HG03175 (cell line): ENCODE data around the gene OLFML3.
"Not testable (repeated sequence)": the region's sequence is repeated elsewhere in the genome, so short reads cannot be mapped to it uniquely, and the experiment has no call there.

Source experiments
- ATAC-seq: cut with Tn5 transposase; IDR thresholded peaks from one replicate; pipeline ENCODE4 v1.9.1; 2021; ENCODE audit warnings: mild to moderate bottlenecking, moderate library complexity; ENCODE audit not compliant: unreplicated experiment

Gene OLFML3

DNA sequence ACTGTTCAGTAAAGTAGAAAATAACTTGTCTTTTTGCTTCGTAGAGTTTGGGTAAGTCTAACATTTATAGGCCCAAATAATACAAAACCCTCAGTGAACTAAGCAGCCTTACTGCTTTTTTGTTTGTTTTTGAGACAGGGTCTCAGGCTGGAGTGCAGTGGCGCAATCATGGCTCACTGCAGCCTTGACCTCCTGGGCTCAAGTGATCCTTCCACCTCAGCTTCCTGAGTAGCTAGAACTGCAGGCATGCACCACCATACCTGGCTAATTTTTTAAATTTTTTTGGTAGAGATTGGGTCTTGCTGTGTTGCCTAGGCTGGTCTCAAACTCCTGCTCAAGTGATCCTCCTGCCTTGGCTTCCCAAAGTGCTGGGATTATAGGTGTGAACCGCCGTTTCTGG, 31.1 kb upstream of the OLFML3 start:
- ATAC-seq = not testable (repeated sequence)

- no peak for ATAC-seq
These were observed 30.3 kb upstream of the OLFML3 start for GRCh38 chr1:113949007-113949406.

DNA sequence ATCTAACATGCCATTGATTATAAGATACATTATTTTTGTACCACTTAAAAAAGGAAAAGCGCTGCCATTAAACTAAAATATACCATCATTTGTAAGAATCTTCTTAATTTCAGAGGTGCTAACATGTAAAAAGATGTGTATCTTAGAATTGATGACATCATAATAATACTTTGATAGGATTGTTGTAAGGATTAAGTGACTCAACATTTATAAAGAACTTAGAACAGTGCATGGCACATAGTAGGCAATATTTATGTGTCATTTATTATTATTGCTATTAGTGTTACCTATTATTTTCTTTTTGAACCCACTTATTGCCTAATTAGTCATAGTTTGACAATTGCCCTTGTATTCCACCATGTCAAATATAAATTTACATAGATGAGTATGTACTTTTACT, 28.4 kb upstream of the OLFML3 start:
- no peak for ATAC-seq

DNA sequence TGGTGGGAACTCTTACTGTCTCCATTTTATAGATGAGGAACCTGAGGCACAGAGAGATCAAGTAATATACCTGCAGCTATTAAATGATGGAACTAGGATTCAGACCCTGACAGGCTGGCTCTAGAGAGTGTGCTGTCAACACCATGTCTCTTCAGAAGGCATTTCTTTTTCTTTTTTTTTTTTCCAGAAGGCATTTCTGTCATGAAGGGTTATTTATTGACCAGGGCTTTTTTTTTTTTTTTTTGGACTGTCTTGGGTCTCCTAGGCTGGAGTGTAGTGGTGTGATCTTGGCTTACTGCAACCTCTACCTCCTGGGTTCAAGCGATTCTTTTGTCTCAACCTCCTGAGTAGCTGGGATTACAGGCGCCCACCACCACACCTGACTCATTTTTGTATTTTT, 27.6 kb upstream of the OLFML3 start:
- ATAC-seq = no peak

GRCh38 chr1:113957984-113958383, 21.3 kb upstream of the OLFML3 start:
- no peak for ATAC-seq

DNA sequence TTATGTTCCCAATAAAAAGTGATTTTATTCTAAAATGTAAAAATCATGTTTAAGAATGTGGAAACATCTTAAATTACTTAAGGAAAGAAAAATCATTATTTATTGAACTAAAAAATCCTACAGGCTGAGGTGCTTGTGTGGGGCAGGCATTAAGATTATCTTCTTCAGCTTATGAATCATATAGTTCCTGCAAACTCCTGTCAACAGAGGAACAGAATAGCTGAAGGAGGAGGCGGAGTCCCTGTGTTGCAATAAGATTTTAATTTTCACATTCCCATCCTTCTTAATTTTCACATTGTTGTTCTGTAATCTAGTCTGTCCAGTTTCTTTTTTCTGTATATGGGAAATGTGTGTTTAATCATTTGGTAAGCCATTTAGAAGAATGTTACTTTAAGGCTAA, 20.6 kb upstream of the OLFML3 start:
- ATAC-seq = no peak

DNA sequence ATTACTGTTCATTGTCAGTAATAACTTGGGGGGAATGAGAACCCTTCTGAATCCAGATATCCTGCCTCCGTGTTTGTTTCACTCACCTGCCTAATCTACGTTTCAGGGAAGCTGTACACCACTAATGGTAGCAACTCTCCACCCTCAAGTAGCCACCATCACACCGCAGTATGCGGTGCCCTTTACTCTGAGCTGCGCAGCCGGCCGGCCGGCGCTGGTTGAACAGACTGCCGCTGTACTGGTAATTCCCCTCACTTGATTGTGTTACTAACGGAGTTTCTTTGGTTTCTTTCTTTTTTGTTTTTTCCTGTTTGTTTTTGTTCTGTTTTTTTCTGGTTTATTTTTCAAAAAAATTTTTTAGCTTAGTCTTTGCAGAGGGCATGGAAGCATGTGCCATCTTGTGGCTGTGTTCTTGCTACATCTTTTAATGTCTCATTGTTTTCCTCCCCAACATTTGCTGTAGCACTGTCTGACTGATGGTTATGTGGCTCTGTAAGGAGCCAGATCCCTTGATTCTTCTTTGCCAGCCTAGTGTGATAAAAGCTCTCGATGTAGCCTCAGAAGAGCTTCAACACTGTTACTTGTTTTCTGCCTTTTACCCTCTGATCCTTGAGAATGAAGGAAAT, 15.9 kb upstream of the OLFML3 start:
- no peak for ATAC-seq

GRCh38 chr1:113965703-113966412, 13.4 kb upstream of the OLFML3 start:
- ATAC-seq = no peak

DNA sequence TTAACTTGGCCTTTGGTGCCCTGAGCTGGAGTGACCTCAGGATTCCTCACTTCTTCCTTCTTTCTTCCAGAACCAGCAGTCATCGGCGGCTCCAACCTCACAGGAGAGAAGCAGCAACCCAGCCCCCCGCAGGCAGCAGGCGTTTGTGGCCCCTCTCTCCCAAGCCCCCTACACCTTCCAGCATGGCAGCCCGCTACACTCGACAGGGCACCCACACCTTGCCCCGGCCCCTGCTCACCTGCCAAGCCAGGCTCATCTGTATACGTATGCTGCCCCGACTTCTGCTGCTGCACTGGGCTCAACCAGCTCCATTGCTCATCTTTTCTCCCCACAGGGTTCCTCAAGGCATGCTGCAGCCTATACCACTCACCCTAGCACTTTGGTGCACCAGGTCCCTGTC, 6.3 kb upstream of the OLFML3 start:
- no peak for ATAC-seq

DNA sequence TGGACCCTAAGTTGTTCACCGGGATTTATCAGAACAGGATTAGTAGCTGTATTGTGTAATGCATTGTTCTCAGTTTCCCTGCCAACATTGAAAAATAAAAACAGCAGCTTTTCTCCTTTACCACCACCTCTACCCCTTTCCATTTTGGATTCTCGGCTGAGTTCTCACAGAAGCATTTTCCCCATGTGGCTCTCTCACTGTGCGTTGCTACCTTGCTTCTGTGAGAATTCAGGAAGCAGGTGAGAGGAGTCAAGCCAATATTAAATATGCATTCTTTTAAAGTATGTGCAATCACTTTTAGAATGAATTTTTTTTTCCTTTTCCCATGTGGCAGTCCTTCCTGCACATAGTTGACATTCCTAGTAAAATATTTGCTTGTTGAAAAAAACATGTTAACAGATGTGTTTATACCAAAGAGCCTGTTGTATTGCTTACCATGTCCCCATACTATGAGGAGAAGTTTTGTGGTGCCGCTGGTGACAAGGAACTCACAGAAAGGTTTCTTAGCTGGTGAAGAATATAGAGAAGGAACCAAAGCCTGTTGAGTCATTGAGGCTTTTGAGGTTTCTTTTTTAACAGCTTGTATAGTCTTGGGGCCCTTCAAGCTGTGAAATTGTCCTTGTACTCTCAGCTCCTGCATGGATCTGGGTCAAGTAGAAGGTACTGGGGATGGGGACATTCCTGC, 3.9 kb upstream of the OLFML3 start:
- ATAC-seq = no peak

DNA sequence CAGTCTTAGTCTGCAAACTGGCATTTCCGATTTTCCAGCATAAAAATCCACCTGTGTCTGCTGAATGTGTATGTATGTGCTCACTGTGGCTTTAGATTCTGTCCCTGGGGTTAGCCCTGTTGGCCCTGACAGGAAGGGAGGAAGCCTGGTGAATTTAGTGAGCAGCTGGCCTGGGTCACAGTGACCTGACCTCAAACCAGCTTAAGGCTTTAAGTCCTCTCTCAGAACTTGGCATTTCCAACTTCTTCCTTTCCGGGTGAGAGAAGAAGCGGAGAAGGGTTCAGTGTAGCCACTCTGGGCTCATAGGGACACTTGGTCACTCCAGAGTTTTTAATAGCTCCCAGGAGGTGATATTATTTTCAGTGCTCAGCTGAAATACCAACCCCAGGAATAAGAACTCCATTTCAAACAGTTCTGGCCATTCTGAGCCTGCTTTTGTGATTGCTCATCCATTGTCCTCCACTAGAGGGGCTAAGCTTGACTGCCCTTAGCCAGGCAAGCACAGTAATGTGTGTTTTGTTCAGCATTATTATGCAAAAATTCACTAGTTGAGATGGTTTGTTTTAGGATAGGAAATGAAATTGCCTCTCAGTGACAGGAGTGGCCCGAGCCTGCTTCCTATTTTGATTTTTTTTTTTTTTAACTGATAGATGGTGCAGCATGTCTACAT, 2.5 kb upstream of the OLFML3 start:
- no peak for ATAC-seq

DNA sequence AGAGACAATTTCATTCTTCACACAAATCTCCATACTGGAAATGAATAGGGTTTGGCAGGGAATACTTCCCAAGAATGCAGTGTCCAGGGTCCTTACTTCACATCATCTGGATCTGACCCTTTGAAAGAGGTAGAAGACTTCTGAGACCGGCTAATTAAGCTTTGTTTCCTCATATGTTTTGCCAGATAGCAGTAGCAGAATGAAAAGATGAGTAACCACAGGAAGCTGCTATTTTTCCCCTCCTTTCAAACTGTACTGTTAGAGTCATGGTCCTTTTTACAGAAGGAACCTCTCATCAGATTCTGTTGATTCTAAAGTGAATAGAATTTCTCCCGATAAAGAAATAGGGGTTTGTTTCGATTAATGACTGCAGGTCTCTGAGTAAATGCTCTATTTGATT, 1.4 kb upstream of the OLFML3 start:
- ATAC-seq = no peak

DNA sequence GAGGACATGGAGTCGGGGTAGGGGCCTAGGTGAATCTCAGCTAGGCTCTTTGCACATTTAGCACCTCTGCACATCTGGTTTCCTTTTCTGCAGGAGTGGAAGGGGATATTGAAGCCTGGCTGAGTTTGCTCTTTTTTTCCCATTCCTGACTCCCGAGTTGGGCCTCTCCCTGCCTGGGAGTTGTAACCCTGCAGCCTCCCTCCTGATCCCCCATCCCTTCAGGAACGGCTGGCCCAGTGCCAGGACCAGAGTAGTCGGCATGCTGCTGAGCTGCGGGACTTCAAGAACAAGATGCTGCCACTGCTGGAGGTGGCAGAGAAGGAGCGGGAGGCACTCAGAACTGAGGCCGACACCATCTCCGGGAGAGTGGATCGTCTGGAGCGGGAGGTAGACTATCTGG, 836 bp downstream of the OLFML3 start:
- ATAC-seq = no peak

GRCh38 chr1:113981962-113982931, 3.0 kb downstream of the OLFML3 start:
- ATAC-seq = no peak

- ATAC-seq = no peak
These were observed 3.7 kb downstream of the OLFML3 start for GRCh38 chr1:113982949-113983348.

DNA sequence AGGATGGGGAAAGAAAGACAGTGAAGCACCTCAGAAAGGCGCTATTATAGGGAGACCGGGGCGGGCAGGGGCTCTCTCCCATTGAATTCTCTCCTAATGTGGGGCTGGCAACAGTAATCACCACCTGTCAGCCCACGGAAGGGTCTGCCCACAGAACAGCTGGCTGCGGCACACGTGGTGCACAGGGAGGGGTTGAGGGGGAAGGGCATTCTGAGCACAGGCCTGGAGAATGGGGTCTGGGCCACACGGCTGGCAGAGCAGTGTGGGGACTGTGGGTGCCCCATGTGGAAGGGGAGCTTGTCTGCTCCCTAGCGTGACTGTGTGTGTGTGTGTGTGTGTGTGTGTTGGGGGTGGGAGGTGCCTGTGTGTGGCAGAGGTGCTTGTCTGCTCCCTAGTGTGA, 4.1 kb downstream of the OLFML3 start:
- no peak for ATAC-seq

DNA sequence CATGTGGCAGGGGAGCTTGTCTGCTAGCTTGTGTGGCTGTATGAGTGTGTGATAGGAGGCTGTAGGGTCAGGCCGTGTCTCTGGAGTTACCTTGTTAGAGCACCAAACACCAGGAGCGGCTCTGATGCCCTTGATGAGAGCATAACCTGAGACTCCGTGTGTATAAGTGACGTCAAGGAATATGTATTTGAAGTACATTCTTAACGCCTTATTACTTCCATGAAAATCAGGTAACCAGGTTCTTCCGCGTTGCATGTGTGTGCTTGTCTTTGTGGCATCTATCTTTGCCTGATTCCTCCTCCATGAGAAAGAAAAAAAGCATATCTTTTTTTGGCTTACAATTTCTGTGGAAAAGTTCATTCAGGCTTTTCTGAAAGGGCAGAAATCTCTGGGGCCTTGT, 4.6 kb downstream of the OLFML3 start:
- ATAC-seq = no peak

DNA sequence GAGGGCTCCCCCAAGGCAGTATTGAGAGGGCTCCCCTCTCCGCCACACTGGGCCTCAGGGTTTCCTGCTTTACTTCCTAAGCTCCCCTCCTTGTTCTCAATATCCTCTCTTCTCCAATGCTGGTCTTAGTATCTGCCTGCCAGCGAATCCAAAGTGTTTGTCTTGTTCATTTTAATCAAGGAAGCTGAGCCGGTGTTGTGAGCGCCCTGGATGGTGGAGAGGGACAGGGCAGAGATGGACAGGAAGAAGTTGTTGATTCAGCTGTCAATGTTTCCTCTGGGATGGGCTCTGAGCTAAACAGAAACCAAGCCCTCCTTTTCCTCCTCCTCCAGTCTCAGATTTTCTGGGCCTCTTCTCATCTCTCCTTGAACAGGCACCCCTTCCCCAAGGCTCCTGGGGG, 5.4 kb downstream of the OLFML3 start:
- no peak for ATAC-seq

DNA sequence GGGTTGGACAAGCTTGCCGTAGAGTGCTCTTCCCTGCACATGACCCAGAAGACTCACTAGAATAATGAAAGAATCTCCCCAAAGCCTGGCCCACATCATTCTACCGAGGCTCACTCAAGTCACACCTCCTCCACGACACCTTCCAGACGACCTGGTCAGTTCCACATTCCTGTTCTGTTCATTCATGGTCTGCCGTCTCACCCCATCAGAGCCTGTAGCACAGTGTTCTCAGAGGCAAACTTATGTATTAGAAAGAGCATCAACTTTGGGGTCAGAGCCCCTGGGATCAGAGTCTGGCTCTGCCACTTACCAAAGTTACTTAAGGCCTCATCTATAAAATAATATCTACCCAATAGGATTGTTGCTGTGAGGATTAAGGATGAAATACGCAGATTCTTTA, 7.5 kb downstream of the OLFML3 start:
- ATAC-seq = no peak

DNA sequence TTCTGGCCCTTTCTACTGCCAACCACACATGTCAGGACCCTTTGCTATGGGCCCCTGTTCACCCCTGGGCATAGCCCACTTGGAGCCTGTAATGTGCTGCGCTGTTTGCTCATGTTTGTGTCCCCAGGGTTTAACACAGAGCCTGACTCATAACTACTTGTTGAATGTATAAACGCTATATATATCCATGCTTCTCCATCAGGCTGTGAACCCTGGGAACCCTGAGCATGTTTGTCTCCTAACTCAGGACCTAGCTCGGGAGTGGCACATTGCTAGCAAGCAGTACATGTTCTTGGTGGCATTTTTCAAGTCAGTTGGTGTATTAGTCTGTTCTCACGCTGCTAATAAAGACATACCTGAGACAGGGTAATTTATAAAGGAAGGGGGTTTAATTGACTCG, 8.0 kb downstream of the OLFML3 start:
- ATAC-seq = no peak

DNA sequence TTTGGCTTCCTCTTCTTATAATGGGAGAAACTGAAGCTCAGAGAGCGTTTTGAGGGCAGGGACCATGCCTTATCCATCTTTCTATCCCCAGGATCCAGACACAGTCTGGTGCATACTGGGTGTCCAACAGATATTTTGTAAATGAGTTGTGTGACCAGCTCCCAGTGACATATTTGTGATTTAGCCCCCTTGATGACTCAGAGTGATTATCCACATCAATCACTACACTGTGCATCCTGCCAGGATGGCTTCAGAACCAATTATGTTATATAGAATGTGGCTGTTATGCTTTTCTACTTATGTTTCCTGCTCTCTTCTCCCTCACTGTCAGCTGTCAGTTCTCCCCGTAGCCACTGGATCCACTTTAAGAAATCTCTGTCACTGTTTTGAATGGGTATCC, 11.3 kb downstream of the OLFML3 start:
- ATAC-seq = no peak
